HG02970 (cell line): ENCODE results near the gene IL18.
"Not testable (repeated sequence)": the region's sequence is repeated elsewhere in the genome, so short reads cannot be mapped to it uniquely, and the experiment has no call there.

Experiments
- ATAC-seq: cut with Tn5 transposase; IDR thresholded peaks from one replicate; pipeline ENCODE4 v1.9.1; 2021; ENCODE audit warnings: mild to moderate bottlenecking, moderate library complexity, moderate number of reproducible peaks; ENCODE audit not compliant: unreplicated experiment, low FRiP score

IL18 gene

DNA sequence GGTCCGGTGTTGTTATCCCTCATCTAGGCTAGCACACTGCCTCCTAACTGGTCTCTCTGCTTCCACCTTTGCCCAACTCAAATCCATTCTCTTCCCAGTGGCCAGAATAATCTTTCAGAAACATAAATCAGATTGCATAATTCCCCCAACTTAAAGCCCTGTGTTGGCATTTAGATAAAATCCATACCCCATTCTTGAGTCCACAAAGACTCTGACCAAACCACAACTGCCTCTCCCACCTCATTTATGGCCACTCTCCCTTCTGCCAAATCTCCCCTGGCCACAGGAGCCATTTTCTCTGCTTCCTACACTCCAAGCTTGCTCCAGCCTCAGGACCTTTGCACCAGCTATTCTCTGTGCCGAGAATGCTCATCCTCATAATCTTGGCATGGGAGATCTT, 36.8 kb downstream of the IL18 start:
- no peak for ATAC-seq

DNA sequence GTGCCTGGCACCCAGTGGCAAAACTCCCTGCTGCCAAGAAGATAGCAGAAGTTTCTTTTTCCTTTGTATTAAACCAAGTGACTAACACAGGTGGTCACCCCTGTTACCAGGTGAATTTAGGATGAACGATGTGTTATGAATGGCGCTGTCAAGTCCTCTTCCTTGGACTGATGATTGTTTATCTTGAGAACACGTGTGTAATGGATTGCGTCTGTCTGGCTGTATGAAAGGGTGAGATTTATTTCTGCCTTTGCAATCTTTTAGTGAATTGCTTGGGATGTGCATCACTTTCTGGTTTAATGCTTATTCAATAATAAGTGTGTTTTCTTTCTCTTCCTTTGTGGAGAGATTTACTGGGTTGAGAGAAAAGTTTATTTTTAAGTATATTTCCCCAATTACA, 40.8 kb downstream of the IL18 start:
- ATAC-seq = no peak

DNA sequence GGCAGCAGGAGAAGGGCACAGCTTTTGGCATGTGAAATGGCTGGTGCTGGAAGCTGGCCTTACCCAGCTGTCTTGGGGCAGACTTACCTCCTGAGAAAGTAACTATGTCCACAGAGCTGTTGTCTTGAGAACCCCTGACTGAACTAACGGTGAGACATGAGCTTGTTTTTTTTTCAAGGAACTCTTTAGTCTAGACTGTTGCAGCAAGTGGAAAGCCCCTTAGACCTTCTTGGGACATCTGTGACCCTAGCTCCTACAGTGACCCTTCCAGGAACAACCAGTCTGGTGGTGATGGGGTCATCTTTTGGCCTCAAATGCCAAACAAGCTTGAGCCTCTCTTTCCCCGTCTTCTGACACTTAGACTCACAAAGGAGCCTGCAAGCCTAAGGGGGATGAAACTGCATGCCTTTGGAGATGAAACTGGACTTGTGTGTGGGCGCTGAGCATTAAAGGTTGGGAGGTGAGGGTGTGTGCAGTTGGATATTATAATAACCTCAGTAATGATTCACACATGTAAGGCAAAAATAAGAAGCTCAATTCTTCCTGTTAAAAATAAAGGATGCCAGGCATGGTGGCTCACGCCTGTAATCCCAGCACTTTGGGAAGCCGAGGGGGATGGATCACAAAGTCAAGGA, 41.8 kb downstream of the IL18 start:
- ATAC-seq = no peak

DNA sequence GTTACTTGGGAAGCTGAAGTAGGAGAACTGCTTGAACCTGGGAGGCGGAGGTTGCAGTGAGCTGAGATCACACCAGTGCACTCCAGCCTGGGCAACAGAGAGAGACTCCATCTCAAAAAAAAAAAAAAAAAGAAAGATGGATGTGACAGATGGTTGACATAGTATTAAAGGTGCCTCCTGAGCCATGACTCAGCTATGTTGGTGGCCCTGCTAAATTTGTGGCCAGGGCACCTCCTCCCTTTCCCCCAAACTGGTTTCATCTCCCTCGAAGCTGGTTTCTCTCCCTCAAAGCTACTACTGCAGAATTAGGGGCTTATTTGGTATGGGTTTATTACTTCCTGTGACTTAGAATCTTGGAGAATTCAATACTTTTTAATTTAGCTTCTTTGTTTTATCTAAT, 45.7 kb downstream of the IL18 start:
- ATAC-seq = no peak

DNA sequence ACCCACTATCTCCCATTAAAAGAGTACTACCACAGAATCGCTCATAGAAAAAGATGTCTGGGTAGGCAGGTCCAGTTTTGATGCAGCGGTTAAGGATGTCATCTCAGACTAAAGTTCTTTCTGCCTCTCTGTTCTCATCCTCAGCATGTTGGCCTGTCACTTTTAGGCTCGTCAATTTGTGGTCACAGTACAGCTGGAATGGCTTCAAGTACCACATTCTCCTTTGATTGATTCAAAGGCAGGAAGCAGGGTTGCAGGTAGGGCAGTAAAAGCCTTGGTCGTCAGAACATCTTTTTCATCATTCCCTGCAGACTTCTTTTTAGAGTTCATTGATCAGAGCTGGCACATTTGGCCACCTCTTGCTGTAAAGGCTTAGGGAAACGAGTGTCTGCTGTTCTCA, 48.5 kb downstream of the IL18 start:
- no peak for ATAC-seq

DNA sequence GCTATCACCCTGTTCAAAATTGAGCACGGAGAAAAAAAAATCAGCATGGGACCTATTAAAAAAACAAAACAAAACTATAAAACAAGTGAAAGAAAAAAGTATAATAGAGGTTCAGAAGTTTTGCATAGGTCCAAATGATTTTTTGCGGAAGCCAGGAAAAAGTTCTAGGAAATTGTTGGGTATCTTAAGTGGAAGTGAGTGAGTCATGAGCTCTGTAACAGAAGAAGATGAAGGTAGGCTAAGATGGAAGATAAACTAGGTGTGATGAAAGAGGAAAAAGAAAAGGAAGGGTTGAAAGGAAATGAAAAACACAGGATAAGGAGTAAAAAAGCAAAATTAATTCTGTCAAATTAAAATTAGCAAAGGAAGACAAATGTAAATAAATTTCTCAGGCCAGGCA, 49.4 kb downstream of the IL18 start:
- ATAC-seq = no peak

DNA sequence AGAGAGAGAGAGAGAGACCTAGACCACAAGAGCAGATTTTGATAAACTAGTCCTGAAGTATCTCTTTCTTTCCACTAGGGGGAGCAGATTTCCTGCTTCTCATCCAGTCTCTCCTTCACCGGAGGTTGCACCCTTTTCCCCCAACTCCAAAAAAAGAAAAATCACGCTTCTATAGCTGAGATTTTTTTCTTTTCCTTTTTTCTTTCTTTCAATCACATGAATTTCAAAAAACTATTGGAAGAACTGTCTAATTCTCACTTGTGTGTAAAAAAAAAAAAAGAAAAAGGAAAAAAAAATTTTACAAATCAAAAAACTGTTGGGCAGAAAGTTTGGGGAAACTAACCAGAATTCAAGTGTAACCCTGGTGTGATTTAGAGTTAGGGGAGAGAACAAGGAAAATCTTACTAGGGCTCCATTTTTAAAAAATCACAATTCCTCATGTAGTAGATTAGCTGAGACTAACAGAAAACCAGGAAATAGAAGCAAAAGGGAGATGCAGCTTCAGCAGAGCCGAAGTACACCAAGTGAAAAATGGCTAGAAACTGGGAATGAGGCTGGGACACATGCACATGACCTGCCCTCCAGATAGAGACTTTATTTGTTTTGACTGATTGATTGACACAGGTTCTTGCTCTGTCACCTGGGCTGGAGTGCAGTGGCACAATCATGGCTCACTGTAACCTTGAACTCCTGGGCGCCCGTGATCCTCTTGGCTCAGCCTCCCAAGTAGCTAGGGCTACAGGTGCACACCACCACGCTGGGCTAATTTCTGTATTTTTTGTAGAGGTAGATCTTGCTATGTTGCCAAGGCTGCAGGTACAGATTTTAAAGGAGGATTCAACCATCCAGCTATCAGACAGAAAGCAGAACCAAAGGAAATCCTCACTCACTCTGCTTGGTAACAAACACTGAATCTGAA, 50.1 kb downstream of the IL18 start:
- ATAC-seq = no peak

DNA sequence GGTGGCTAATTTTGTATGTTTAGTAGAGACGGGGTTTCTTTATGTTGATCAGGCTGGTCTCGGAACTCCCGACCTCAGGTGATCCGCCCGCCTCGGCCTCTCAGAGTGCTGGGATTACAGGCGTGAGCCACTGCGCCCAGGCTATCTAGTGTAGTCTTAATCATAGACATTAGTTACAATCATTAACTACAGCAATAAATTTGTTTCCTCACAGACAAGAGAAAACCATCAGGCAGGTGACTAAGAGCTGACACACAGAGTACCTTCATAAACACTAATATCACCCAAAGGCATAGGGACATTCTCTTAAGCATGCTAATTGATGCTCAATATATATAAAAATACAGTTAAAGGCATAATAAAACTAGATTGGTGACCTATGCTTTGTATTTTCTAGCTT, 57.8 kb downstream of the IL18 start:
- ATAC-seq = no peak

DNA sequence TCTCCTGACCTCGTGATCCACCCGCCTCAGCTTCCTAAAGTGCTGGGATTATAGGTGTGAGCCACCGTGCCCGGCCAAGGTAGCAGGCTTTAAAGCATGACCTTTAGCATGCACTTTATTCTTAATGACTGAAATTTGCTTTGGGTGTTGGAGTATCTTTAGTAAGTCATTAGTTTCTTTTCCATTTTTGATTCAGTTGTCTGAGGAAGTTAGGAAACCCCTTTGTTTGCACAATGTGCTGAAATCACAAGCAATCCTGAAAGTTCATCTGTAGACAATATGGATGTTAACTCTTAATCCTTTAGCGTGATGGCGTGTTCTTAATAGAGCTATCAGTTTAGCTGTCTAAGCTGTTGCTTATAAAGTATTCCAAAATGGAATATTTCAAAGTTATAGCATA, 60.4 kb downstream of the IL18 start:
- no peak for ATAC-seq

DNA sequence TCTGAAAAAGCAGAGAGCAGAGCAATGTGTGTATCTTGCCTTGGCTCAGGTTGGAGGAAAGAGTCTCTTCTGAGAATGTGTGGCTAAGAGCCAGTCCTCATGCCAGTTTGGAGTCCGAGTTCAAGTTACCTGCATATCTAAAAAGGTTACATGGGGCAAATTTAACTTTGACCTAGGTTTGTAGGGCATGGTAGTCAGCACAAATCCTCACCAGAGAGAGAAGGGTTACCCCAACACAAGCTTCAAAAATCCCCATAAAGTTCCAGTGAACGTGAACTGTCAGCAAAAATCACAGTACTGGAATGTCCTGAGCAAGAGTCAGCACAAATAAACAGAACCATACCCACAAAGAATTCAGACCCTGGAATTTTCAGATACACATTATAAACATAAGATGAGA, 63.4 kb downstream of the IL18 start:
- no peak for ATAC-seq

DNA sequence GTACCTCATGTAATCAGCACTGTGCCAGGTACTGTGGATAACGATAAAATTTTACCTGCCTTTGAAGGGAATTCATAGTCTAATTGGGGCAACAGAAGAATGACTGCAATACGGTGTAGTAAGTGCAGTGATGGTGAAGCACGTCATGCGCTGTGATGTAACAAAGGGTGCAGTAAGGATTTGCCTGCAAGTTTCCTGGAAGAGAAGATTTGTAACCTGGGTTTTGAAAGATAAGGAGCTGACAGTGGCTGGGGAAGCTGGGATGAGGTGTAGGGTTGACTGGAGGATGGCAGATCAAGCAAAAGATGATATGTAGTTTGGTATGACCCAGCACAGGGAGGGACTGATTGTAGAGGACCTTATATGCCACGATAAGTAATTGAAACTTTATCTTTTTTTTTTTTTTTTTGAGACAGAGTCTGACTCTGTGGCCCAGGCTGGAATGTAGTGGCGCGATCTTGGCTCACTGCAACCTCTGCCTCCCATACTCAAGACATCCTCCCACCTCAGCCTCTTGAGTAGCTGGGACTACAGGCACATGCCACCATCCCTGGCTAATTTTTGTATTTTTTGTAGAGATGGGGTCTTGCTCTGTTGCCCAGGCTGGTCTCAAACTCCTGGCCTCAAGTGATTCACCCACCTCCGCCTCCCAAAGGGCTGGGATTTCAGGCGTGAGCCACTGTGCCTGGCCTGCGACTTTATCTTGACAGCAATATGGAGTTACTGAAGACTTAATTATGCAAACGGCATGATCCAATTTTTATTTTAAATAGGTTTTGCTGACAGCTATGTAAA, 66.0 kb downstream of the IL18 start:
- ATAC-seq = no peak

DNA sequence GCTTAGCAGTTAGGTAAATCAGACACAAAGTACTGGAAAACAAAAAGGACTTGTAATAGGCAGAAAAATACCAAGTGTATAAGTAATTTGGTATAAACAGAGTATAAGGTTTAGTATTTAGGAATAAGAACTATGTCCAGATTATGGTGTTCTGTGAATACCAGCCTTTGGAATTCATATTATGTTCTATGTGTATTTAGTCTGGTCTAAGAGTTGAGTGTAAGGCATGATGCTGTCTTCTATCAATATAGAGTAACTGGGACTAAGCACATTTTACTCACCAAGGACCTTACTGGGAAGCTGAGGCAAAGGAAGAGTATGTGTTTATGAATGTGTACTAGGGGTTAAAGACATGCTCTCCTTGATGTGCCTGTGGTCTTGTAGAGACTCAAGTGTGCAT, 67.7 kb downstream of the IL18 start:
- no peak for ATAC-seq

DNA sequence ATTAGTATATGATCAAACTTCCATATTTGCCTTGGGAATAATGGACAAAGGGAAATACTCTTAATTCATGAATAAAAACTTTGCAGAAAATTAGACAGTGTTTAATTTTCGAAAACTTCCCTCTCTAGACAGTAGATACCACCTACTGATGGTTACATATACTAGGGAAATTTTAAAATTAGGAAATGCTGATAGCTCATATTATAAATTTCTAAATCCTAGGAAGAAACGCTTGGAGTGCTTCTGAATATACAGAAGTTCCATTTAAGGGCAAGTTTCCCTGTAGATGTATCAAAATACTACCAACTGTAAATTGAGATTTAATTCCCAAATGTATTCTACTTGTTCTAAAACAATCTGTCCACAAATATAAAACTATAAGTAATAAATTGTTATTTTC, 68.6 kb downstream of the IL18 start:
- not testable (repeated sequence) for ATAC-seq
